GM12878 (cell line): Measurements from ENCODE around the gene FAM222B. TPM values are rescaled to one million over a fixed set of nuclear protein-coding genes. Genes with fewer than 3 reads are reported as not detected.
A peak's percentile ranks its signal among the peaks of the same experiment; 100 is the strongest.

ENCODE experiments used
- ATAC-seq: fragments of 200-7000 bp; cut with Tn5 transposase; 3 replicates; pipeline ENCODE4 v1.9.1; 2020; ENCODE audit warnings: mild to moderate bottlenecking, moderate library complexity
- BruUV-seq: library from RNA; stranded (reverse); fragments of 400-500 nt; replicated peaks from 2 replicates; lab custom pipeline; 2021; lab: Mats Ljungman, UMichigan
- CTCF ChIA-PET: fragments of 300-600 bp; sonication (Branson Sonifier 250); formaldehyde crosslinking; extraction: SDS; loops from one replicate; lab custom pipeline; 2021; ENCODE audit warnings: inconsistent platforms; lab: Yijun Ruan, JAX
- POLR2A ChIA-PET: fragments of 350-600 bp; formaldehyde crosslinking; extraction: SDS; loops from one replicate; lab custom pipeline; 2021; ENCODE audit warnings: inconsistent platforms; lab: Charles Lee
- RAD21 ChIA-PET: fragments of 300-600 bp; sonication (Branson Sonifier 250); formaldehyde crosslinking; loops from one replicate; lab custom pipeline; 2023; ENCODE audit warnings: antibody characterized with exemption; ENCODE audit not compliant: unreplicated experiment; lab: Charles Lee
- SMC1A ChIA-PET: fragments of 300-600 bp; sonication (Branson Sonifier 250); formaldehyde crosslinking; loops from one replicate; lab custom pipeline; 2023; ENCODE audit not compliant: unreplicated experiment, uncharacterized antibody; lab: Charles Lee
- DNase-seq: peaks from one replicate; pipeline ENCODE4 v3.0.0-alpha.2; 2011; ENCODE audit warnings: low read depth, low spot score
- FAIRE-seq: peaks from 3 replicates; lab custom pipeline; 2011; peaks lifted over from hg19 to GRCh38; lab: Jason Lieb, UNC
- H2AFZ ChIP-seq: 2 replicates; pipeline ENCODE4 v1.6.0; 2011; ENCODE audit warnings: low read depth, low read length, control low read depth; ENCODE audit not compliant: control insufficient read depth
- H3K27ac ChIP-seq: 2 replicates; pipeline ENCODE4 v1.5.1; 2011; ENCODE audit warnings: control low read depth; ENCODE audit not compliant: control insufficient read depth, insufficient read depth
- H3K27me3 ChIP-seq, 2 experiments: replicated peaks in 1 of 2; 2 replicates each; pipeline versions ENCODE4 v1.6.0 to v1.6.1; 2011; ENCODE audit warnings: low read length in 1 of 2; ENCODE audit not compliant: control insufficient read depth in 2 of 2, insufficient read depth in 2 of 2
- H3K36me3 ChIP-seq, 2 experiments: 2 replicates each; pipeline ENCODE4 v1.5.1; 2011; ENCODE audit warnings: low read length in 1 of 2; ENCODE audit not compliant: control insufficient read depth in 2 of 2, insufficient read depth in 2 of 2
- H3K4me1 ChIP-seq: 2 replicates; pipeline ENCODE4 v1.6.1; 2011; ENCODE audit warnings: mild to moderate bottlenecking, low read length, moderate library complexity, mixed read lengths; ENCODE audit not compliant: control insufficient read depth, insufficient read depth
- H3K4me2 ChIP-seq: 2 replicates; pipeline ENCODE4 v1.6.0; 2011; ENCODE audit warnings: control low read depth; ENCODE audit not compliant: control insufficient read depth, insufficient read depth
- H3K4me3 ChIP-seq: fragments of 200-600 bp; sonication (generic); 2 replicates; pipeline ENCODE4 v1.5.1; 2016
- H3K79me2 ChIP-seq: 2 replicates; pipeline ENCODE4 v1.6.0; 2011; ENCODE audit warnings: low read length; ENCODE audit not compliant: control insufficient read depth, insufficient read depth
- H3K9ac ChIP-seq: 2 replicates; pipeline ENCODE4 v1.8.0; 2011; ENCODE audit warnings: low read length, control low read depth, mixed read lengths; ENCODE audit not compliant: control insufficient read depth, insufficient read depth
- H3K9me3 ChIP-seq: replicated peaks from 3 replicates; pipeline ENCODE4 v1.5.1; 2011; ENCODE audit warnings: mild to moderate bottlenecking, low read length; ENCODE audit not compliant: control insufficient read depth, insufficient read depth
- H4K20me1 ChIP-seq: 2 replicates; pipeline ENCODE4 v1.6.0; 2011; ENCODE audit not compliant: control insufficient read depth, insufficient read depth
- KLF5 ChIP-seq: fragments of 450-650 bp; IDR thresholded peaks from 2 replicates; pipeline ENCODE4 v1.6.1; 2014; ENCODE audit warnings: mild to moderate bottlenecking; ENCODE audit not compliant: partially characterized antibody
- NBN ChIP-seq: fragments of 450-650 bp; IDR thresholded peaks from 2 replicates; pipeline ENCODE4 v1.6.1; 2016
- RAD51 ChIP-seq: fragments of 450-650 bp; IDR thresholded peaks from 2 replicates; pipeline ENCODE4 v1.6.1; 2016; ENCODE audit warnings: moderate library complexity, mild to moderate bottlenecking, inconsistent platforms
- SIN3A ChIP-seq: IDR thresholded peaks from 2 replicates; pipeline ENCODE4 v1.6.1; 2012; ENCODE audit warnings: low read depth, low read length, improper control_type of control experiment
- TBL1XR1 ChIP-seq: IDR thresholded peaks from 2 replicates; pipeline ENCODE4 v1.6.1; 2012; ENCODE audit warnings: low read depth, low read length, improper control_type of control experiment
- ZBED1 ChIP-seq: IDR thresholded peaks from 2 replicates; pipeline ENCODE4 v1.6.1; 2016; ENCODE audit warnings: borderline replicate concordance
- ZNF384 ChIP-seq: IDR thresholded peaks from 2 replicates; pipeline ENCODE4 v1.6.1; 2012; ENCODE audit warnings: low read depth, mild to moderate bottlenecking, low read length, improper control_type of control experiment, borderline replicate concordance
- WGBS: methylation state at CpG from one replicate; pipeline ENCODE4 v1.1.6; 2016; ENCODE audit warnings: low lambda C conversion rate; ENCODE audit not compliant: insufficient replicate concordance, insufficient coverage; ENCODE audit errors: missing lambda C conversion rate; 5-methylcytosine and 5-hydroxymethylcytosine counted together
- in situ Hi-C: fragments of 300-500 bp; cut with MboI; formaldehyde crosslinking; loops from 9 replicates; pipeline ENCODE4 v1.14.3; 2018; ENCODE audit warnings: mixed read lengths
- intact Hi-C: fragments of 100-400 bp; cut with micrococcal nuclease; formaldehyde crosslinking; loops from one replicate; pipeline ENCODE4 v1.14.2; 2022; ENCODE audit not compliant: unreplicated experiment
- polyA plus RNA-seq, 11 experiments: library from polyadenylated mRNA; depleted of rRNA in 4 of 11; unstranded in 6 of 11; stranded (reverse) in 5 of 11; fragments of >200 nt; fragmentation: Nextera tagmentation in 4 of 11; fragmentation: Illumina TruSeq in 1 of 11; extraction: Ambion mirVana in 4 of 11; extraction: Trizol in 1 of 11; gene quantifications; 1 replicate in 1 of 11; 2 replicates in 10 of 11; pipeline versions ENCODE4 v1.2.1 to v1.2.3, GENCODE V29; 2011 to 2016; ENCODE audit warnings: inconsistent platforms in 2 of 11, missing spikeins in 2 of 11, low read depth in 1 of 11
- total RNA-seq, 4 experiments: library from RNA; depleted of rRNA in 3 of 4; stranded (reverse); fragments of >200 nt in 3 of 4; fragmentation: Illumina TruSeq in 1 of 4; extraction: Trizol in 1 of 4; gene quantifications; 2 replicates each; pipeline versions ENCODE4 v1.2.1 to v1.2.3, GENCODE V29; 2013 to 2021
- TF ChIP-seq, protein P1 (sequence below): fragments of 450-650 bp; IDR thresholded peaks from 2 replicates; pipeline ENCODE4 v1.6.1; 2017; ENCODE audit warnings: antibody characterized with exemption, mild to moderate bottlenecking, moderate library complexity
- TF ChIP-seq, protein P2 (sequence below): fragments of 450-650 bp; IDR thresholded peaks from 2 replicates; pipeline ENCODE4 v1.6.1; 2018; ENCODE audit warnings: mild to moderate bottlenecking, low read depth, moderate library complexity; ENCODE audit not compliant: partially characterized antibody

FAM222B gene
- total and polyA plus RNA-seq, 10 of the 15 experiments (the other 5 are each of a cell fraction or from before 2014, with no cell fraction given) = 2.8 to 18.3 (median 6.4) TPM

DNA sequence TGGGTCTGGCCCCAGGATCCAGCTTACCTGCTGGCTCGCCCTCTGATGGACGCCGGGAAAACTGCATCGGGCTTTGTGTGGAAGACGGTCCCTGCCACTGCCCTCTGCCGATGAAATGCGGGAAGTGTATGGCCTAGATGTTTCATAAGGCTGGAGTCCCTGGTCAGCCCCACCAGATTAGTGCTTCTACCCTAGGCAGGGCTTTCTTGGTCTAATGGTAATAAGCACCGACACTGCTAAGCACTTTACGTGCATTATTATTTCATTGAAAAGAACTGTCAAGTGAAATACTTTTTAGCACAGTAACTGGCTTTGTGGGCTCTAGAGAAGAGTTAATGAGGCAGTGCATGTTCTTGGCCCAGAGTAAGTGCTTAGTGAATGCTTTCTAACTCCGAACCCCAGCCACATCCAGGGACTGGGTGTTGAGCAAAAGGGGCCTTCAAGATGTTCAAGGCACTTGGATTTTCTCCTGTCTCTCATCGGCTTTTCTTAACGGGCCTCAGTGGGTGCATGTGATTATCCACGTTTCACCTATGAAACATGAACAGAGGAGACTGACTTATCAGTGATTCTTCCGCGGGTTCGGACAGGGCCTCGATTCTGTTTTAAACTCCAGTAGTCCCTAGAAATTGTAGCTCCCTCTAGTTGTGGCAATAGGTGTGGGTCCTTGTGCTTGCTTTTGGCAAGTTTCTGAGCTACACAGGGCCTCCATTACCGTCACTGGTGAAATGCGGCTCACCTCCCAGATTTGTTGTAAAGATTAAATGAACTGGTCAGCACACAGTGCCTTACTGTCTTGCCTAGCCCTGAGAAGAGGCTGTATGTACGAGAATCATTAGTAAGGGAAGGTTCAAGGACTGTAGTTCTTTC, 92.2 kb downstream of the FAM222B start (continued):
- TF ChIP-seq, protein P1, sequence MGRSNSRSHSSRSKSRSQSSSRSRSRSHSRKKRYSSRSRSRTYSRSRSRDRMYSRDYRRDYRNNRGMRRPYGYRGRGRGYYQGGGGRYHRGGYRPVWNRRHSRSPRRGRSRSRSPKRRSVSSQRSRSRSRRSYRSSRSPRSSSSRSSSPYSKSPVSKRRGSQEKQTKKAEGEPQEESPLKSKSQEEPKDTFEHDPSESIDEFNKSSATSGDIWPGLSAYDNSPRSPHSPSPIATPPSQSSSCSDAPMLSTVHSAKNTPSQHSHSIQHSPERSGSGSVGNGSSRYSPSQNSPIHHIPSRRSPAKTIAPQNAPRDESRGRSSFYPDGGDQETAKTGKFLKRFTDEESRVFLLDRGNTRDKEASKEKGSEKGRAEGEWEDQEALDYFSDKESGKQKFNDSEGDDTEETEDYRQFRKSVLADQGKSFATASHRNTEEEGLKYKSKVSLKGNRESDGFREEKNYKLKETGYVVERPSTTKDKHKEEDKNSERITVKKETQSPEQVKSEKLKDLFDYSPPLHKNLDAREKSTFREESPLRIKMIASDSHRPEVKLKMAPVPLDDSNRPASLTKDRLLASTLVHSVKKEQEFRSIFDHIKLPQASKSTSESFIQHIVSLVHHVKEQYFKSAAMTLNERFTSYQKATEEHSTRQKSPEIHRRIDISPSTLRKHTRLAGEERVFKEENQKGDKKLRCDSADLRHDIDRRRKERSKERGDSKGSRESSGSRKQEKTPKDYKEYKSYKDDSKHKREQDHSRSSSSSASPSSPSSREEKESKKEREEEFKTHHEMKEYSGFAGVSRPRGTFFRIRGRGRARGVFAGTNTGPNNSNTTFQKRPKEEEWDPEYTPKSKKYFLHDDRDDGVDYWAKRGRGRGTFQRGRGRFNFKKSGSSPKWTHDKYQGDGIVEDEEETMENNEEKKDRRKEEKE = no peak
- TF ChIP-seq ZBED1 (0 out of 2 replicates have a peak, but pooled peaks have one; percentile 25), TBL1XR1 (no peak)
- TF ChIP-seq, all 136 proteins: peak for 38

DNA sequence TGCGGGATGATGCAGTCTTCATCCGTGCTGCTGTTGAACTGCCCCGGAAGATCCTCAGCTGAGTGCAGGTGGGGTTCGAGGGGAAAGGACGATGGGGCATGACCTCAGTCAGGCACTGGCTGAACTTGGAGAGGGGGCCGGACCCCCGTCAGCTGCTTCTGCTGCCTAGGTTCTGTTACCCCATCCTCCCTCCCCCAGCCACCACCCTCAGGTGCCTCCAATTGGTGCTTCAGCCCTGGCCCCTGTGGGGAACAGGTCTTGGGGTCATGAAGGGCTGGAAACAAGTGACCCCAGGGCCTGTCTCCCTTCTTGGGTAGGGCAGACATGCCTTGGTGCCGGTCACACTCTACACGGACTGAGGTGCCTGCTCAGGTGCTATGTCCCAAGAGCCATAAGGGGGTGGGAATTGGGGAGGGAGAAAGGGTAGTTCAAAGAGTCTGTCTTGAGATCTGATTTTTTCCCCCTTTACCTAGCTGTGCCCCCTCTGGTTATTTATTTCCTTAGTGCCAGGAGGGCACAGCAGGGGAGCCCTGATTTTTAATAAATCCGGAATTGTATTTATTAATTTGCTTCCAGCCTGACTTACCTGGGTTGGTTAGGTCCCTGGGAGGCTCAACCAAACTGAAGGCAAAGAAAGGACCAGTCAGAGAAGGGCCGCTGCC, 92.9 kb downstream of the FAM222B start:
- H3K9ac ChIP-seq = no peak overlapping the region
- ChIA-PET RAD21 (interaction anchor here (0.8 to 17.4 kb wide), 7 partner anchors 11 to 148 kb away, joined by 6 to 375 read pairs (median 7); partner anchors contain the start of genes FLOT2, NEK8, RPL23A and TLCD1), SMC1A (interaction anchor here (0.8 to 17.8 kb wide), 6 partner anchors 9 to 196 kb away, joined by 3 to 326 read pairs (median 5); partner anchors contain the start of genes NEK8 and TLCD1), POLR2A (interaction anchor here (0.6 to 15.2 kb wide), 5 partner anchors 9 to 200 kb away, joined by 3 to 485 read pairs (median 7); partner anchors contain the start of genes NEK8, RPL23A and TLCD1), CTCF (interaction anchor here (0.6 to 10.0 kb wide), 27 partner anchors 9 to 216 kb away, joined by 3 to 394 read pairs (median 4); partner anchors contain the start of genes BLTP2, FAM222B, NEK8 and PROCA1)
- no peaks in the 10 kb centered on the region for H3K27me3 ChIP-seq
- H2AFZ ChIP-seq = no peak overlapping the region
- peak; percentile 6 for ATAC-seq
- no peak for DNase-seq
- peaks cover 19% of the 10 kb centered on the region for H4K20me1 ChIP-seq
- 0 out of 2 replicates have a peak overlapping the region, but pooled peaks have one; percentile 44 for H3K4me3 ChIP-seq
- H3K79me2 ChIP-seq = peaks cover 61% of the 10 kb centered on the region
- H3K4me2 ChIP-seq = peak overlapping the region; percentile 26; the same call in 1 of the 2 replicates
- WGBS = 43% methylated on average over 11 of the region's 11 CpGs
- BruUV-seq = no TSS peak
- H3K4me1 ChIP-seq = peaks cover 30% of the 10 kb centered on the region
- FAIRE-seq = no peak
- intact Hi-C loops = loop anchor here (1.0 kb wide), 1 partner anchor 22 kb away; no protein-coding TSS in a partner anchor
- no peak overlapping the region for H3K27ac ChIP-seq
- TF ChIP-seq NBN = no peak
- TF ChIP-seq RAD51 = no peak
- TF ChIP-seq, protein P2, sequence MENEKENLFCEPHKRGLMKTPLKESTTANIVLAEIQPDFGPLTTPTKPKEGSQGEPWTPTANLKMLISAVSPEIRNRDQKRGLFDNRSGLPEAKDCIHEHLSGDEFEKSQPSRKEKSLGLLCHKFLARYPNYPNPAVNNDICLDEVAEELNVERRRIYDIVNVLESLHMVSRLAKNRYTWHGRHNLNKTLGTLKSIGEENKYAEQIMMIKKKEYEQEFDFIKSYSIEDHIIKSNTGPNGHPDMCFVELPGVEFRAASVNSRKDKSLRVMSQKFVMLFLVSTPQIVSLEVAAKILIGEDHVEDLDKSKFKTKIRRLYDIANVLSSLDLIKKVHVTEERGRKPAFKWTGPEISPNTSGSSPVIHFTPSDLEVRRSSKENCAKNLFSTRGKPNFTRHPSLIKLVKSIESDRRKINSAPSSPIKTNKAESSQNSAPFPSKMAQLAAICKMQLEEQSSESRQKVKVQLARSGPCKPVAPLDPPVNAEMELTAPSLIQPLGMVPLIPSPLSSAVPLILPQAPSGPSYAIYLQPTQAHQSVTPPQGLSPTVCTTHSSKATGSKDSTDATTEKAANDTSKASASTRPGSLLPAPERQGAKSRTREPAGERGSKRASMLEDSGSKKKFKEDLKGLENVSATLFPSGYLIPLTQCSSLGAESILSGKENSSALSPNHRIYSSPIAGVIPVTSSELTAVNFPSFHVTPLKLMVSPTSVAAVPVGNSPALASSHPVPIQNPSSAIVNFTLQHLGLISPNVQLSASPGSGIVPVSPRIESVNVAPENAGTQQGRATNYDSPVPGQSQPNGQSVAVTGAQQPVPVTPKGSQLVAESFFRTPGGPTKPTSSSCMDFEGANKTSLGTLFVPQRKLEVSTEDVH = peak; percentile 37
- peak; percentile 27 for TF ChIP-seq KLF5
- no peak for TF ChIP-seq ZNF384
- TF ChIP-seq SIN3A = no peak
- no peaks in the 10 kb centered on the region for H3K9me3 ChIP-seq
- in situ Hi-C loops = loop anchor here (25.0 kb wide), 1 partner anchor 1287 kb away; the partner anchor contains the start of gene KSR1
- peaks cover 30 to 32% of the 10 kb centered on the region in 2 experiments for H3K36me3 ChIP-seq
